HG03442 (cell line): Measurements from ENCODE around the gene LRRK1.

Experiments used
- ATAC-seq: cut with Tn5 transposase; IDR thresholded peaks from one replicate; pipeline ENCODE4 v1.9.1; 2021; ENCODE audit warnings: mild to moderate bottlenecking, moderate library complexity; ENCODE audit not compliant: unreplicated experiment

LRRK1 gene

DNA sequence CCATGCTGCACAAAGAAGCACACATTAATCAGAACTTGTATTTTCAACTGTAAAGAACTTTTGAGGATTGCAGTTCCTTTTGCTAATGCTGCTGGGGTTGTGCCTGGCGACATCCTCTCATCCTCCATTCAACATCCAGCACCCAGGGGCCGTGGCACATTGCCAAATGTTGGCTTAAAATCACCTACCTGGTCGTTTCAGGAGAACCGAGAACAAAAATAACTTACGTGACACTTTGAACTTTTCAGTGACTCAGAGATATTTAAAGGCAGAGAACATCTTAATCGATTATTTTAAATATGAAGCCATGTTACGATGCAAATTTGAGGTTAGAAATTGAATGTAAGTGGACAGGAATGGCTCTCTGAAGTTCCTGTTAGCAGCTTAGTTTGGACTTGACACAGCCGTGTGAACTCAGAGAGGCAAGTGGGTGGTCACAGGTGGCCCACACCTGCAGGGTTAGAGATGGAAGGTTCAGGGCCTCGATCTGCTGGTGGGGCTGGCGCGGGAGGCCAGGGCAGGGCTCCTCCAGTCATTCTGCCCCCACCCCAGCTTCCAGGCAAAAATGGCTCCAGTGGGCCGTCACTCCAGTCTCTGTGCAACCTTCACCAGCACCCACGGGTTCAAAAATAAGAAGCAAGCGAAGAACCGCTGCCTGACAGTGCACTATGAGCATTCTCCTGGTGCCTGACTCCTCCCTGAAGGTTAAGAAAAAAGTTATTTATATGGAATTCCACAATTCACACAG is 12.2 kb downstream of the LRRK1 start:
- ATAC-seq, result peak; percentile 39

GRCh38 chr15:100932676-100933348 is 13.7 kb downstream of the LRRK1 start:
- ATAC-seq, result no peak

DNA sequence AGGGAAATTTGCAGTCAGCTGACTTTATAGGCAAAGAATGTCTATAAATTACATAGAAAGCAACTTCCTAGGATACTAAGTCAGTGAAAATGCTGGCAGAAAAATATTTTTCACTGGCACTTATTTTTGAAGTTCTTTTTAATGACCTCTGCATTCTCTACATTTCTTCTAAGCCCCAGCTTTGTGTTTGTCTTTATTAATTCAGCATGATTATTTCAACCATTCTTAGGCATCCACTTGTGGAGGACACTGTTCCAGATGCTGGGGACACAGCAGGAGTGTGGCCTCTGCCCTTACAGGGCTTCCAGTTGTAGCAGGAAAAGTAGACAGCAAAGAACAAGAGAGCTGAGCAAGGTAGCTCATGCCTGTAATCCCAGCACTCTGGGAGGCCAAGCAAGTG is 15.0 kb downstream of the LRRK1 start:
- ATAC-seq, result no peak

DNA sequence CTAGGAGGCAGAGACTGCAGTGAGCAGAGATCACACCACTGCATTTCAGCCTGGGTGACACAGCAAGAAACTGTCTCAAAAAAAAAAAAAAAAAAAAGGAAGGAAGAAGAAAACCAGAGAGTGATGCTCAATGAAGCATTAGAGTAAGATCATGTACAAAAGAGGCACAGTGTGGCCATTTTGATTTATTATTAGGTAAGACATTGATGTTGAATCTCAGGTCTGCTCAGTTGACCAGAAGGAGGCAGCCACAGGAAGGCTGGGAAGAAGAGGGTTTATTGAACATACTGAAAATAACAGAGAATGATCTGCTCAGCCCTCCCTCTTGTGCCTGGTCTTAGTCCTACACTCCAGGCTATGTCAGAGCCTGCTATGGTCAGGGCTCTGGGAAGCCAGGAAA is 15.6 kb downstream of the LRRK1 start:
- peak; percentile 37 for ATAC-seq

DNA sequence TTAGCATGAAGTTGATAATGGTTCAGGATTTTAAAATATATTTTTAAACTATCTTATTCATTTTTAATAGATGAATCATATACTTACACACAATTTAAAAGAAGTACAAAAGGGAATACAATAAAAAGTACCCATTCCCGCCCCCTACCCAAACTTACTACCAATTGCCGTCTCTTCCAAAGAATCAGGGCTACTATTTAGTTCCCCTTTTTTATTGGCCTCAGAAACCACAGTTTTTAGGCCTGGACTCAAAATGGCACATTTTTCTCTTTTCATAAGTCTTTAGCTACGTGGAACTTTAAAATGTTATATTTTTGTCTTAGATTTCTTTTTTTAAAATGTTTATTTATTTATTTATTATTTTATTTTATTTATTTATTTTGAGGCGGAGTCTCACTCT is 18.0 kb downstream of the LRRK1 start:
- no peak for ATAC-seq

- ATAC-seq, result no peak
Observed at GRCh38 chr15:100939791-100940190, 20.6 kb downstream of the LRRK1 start.

DNA sequence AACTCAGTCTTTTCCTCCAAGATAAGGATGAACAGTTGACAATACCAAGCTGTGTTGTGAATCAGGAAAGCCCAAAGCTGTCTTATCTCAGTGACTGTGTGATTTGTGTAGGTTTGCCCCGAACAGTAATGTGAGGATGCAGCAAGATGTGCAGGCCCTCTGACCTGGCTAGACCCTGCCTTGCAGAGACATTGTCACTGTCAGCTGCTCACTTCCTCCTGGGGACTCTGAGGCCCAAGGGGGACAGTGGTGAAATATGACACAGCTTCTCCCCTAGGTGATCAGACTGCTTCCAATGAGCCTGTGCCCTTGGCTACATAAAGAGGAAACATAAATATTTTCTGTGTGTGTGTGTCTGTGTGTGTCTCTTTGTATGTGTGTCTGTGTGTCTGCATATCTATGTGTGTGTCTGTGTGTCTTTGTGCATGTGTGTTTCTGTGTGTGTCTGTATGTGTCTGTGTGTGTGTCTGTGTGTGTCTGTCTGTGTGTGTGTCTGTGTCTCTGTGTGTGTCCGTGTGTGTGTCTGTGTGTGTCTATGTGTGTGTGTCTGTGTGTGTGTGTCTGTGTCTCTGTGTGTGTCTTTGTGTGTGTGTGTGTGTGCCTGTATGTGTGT is 21.7 kb downstream of the LRRK1 start:
- peak; percentile 74 for ATAC-seq

- peak; percentile 70 for ATAC-seq
Observed at GRCh38 chr15:100941536-100941935, 22.4 kb downstream of the LRRK1 start.

- no peak for ATAC-seq
Observed at GRCh38 chr15:100942656-100943425, 23.7 kb downstream of the LRRK1 start.

- ATAC-seq, result no peak
Observed at GRCh38 chr15:100944244-100944895, 25.2 kb downstream of the LRRK1 start.

GRCh38 chr15:100944986-100945385 is 25.8 kb downstream of the LRRK1 start:
- ATAC-seq, result no peak

- no peak for ATAC-seq
Observed at GRCh38 chr15:100947760-100948429, 28.7 kb downstream of the LRRK1 start.

DNA sequence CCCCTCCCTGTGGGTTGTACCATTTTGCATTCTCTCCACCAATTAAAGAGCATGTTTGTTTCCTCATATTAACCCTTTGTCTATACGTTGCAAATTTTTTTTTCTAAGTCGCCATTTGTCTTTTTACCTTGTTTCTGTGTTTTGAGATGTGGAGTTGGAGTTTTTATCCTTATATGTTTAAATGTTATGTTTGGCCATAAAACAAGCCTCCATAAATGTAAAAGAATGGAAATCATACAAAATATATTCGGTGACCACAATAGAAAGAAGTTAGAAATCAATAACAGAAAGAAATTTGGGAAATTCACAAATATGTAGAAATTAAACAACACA is 29.2 kb downstream of the LRRK1 start:
- no peak for ATAC-seq

DNA sequence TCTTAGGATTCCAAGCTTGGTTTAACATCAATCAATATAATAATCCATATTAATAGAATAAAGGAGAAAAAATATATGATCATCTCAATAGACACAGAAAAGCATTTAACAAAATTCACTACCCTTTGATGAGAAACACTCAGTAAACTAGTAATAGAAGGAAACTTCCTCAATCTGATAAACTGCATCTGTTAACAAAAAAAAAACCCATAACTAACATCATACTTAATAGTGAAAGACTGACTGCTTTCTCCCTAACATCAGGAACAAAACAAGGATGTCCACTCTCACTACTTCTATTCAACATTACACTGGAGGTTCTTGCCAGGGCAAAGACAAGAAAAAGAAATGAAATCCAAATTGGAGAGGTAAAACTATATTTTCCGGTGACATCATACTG is 30.5 kb downstream of the LRRK1 start:
- ATAC-seq, result no peak

DNA sequence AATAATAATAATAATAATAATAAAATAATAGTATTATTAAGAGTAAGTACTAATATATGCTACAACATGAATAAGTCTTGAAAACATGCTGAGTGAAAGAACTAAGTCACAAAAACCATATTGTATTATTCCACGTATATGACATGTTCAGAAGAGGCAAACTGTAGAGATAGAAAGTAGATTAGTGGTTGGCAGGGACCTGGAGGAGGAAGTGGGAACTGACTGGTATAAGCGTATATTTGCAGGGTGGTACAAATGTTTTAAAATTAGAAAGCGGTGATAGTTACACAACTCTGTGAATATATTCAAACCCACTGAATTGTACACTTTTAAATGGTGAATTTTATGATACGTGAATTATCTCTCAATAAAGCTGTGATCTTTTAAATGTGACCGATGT is 32.8 kb downstream of the LRRK1 start:
- no peak for ATAC-seq

DNA sequence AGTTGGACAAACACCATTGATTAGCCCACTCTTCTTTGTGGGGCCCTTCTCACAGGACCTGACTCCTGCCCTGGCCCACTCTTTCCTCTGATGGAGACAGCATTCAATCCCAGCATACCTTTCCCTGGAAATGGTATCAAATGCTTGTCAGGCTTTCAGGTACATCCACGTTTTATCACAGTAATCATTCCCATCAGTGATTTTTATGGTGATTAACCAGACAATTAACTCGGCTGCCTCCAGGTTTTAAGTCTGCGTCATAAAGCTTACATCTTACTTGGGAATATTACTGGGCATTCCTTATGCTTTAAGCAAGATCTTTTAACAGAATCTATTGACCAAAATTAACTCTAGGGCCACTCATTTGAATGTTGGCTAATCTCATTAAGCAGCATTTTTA is 33.4 kb downstream of the LRRK1 start:
- no peak for ATAC-seq

- no peak for ATAC-seq
Observed at GRCh38 chr15:100958326-100959065, 39.3 kb downstream of the LRRK1 start.

DNA sequence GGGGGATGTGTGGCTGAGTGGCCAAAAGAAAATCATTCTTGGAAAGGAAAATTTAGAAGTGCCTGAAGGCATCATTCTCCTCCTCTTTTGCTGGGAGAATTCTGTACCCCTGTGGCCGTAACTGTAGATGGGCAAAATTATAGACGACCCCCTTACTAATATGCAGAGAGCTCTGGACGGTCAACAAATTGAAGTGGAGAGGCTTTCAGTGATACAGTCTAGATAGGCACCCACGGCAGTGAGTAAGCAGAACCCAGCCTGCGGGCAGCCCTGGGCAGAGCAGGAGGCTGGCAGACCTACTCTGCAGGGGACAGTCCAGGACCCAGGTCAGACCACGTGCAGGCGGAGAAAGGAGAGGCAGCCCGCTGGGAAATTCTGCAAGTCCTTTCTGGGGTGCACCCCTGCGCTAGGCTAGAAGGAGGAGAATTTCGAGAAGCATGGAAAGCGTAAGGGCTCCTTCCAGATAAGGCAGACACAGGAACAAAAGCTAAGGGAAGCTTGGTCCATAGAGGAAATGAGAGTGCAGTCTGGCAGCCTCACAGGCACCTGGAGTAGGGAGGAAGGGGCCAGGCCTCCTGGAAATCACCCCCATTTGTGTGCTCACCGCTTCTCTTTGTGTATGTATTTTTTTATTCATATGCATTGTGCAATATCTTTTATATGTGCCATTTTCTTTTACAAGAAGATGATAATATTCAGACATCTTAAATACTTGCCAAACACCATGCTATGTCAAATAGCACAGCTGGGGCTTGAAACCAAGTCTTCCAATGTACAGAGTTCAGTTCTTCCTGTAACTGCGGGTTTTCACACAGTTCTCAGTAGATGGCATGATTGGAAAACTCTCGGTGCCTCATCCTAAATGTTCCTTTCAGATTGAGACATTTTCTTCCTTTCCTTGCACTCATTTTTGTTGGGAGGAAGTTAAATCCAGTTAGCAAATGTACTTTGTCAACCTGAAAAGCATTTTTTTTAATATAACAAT is 40.2 kb downstream of the LRRK1 start:
- ATAC-seq, result no peak

DNA sequence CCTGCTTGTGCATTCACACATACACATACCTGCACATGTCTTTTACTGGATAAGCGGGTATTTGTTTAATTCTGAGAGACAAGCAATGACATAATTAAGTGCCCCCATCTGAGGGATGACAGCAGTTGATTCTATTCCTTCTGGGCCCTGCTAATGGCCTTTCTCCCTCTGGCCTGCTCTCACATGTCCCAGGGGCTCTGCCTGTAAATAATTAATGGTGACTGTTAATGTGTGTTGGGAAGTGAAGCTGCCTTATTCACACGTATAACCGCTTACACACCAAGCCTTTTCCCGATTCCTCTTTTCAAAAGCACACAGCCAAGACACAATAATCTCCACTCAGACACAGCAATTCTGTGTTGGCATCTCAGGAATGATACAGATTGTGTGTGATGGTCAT is 47.8 kb downstream of the LRRK1 start:
- no peak for ATAC-seq
